Smooth muscle cell (in vitro differentiated cells): ENCODE data around the gene PAPPA. TPM values are rescaled to one million over a fixed set of nuclear protein-coding genes. Genes with fewer than 3 reads are reported as not detected.

Experiments
- DNase-seq: peaks from one replicate; lab custom pipeline; 2025; ENCODE audit not compliant: unreplicated experiment; lab: John Stamatoyannopoulos, UW
- H2AFZ ChIP-seq: fragments of 200-600 bp; sonication (generic); 2 replicates; pipeline ENCODE4 v1.6.0; 2016; ENCODE audit warnings: antibody characterized with exemption, low read depth, mild to moderate bottlenecking
- H3F3A ChIP-seq: fragments of 200-600 bp; sonication (generic); 2 replicates; pipeline ENCODE4 v1.6.0; 2017; ENCODE audit warnings: antibody characterized with exemption, low read depth
- H3K27ac ChIP-seq: fragments of 200-600 bp; sonication (generic); 2 replicates; pipeline ENCODE4 v1.5.1; 2016; ENCODE audit warnings: low read depth, mild to moderate bottlenecking
- H3K27me3 ChIP-seq: fragments of 200-600 bp; sonication (generic); 2 replicates; pipeline ENCODE4 v1.6.1; 2016; ENCODE audit warnings: low read depth, mild to moderate bottlenecking
- H3K36me3 ChIP-seq: fragments of 200-600 bp; sonication (generic); 2 replicates; pipeline ENCODE4 v1.5.1; 2016; ENCODE audit warnings: low read depth
- H3K4me1 ChIP-seq: fragments of 200-600 bp; sonication (generic); 2 replicates; pipeline ENCODE4 v1.5.1; 2016; ENCODE audit warnings: low read depth
- H3K4me2 ChIP-seq: fragments of 200-600 bp; sonication (generic); 2 replicates; pipeline ENCODE4 v1.6.0; 2016; ENCODE audit warnings: mild to moderate bottlenecking
- H3K4me3 ChIP-seq: fragments of 200-600 bp; sonication (generic); 2 replicates; pipeline ENCODE4 v1.5.1; 2016; ENCODE audit warnings: mild to moderate bottlenecking
- H3K79me2 ChIP-seq: fragments of 200-600 bp; sonication (generic); 2 replicates; pipeline ENCODE4 v1.6.0; 2016; ENCODE audit warnings: low read depth, mild to moderate bottlenecking
- H3K9ac ChIP-seq: fragments of 200-600 bp; sonication (generic); 2 replicates; pipeline ENCODE4 v1.6.0; 2016; ENCODE audit warnings: low read depth
- H3K9me3 ChIP-seq: fragments of 200-600 bp; sonication (generic); replicated peaks from 2 replicates; pipeline ENCODE4 v1.5.1; 2016; ENCODE audit warnings: low read depth
- H4K20me1 ChIP-seq: fragments of 200-600 bp; sonication (generic); 2 replicates; pipeline ENCODE4 v1.6.0; 2016; ENCODE audit warnings: low read depth
- WGBS: methylation state at CpG from one replicate; pipeline ENCODE4 v1.1.7; 2016; ENCODE audit warnings: low lambda C conversion rate; 5-methylcytosine and 5-hydroxymethylcytosine counted together
- polyA plus RNA-seq: library from polyadenylated mRNA; unstranded; fragments of >200 nt; fragmentation: Nextera tagmentation; extraction: Ambion mirVana; gene quantifications from 2 replicates; pipeline ENCODE4 v1.2.1, GENCODE V29; 2016
- total RNA-seq: library from RNA; depleted of rRNA; stranded (reverse); fragments of >200 nt; gene quantifications from 2 replicates; pipeline ENCODE4 v1.2.3, GENCODE V29; 2014
- TF ChIP-seq, protein P1 (sequence below): fragments of 200-600 bp; sonication (generic); IDR thresholded peaks from 2 replicates; pipeline ENCODE4 v1.5.1; 2017; ENCODE audit warnings: borderline replicate concordance, mild to moderate bottlenecking, antibody characterized with exemption; ENCODE audit not compliant: insufficient read depth, poor library complexity, severe bottlenecking

The PAPPA gene
- total and polyA plus RNA-seq, 2 experiments from 2014 or later: 27.7 to 114 TPM

DNA sequence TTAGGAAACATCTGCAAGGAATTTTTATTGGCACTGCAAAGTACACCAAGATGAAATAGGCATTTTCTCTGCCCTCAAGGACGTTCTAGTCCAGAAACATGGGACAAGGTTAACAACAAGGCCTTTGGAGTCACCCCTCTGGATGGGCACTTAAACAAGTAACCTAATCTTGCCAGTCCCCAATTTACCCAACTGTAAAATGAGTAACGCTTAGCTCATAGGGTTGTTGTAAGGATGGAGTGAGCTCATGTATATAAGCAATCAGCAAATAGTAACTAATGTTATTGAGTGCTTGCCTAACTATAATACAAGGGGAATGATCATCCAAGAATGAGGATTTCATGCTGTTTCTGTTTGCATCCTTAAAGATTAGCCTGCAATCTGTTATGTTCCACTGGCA, 189.3 kb downstream of the PAPPA start:
- Histone ChIP-seq H3K4me2 (no peak overlapping the region), H2AFZ (no peak overlapping the region), H3K9me3 (no peaks in the 10 kb centered on the region), H3K4me3 (no peak overlapping the region), H3K27me3 (no peaks in the 10 kb centered on the region), H3K9ac (no peak overlapping the region), H4K20me1 (peaks cover 73% of the 10 kb centered on the region), H3F3A (no peaks in the 10 kb centered on the region), H3K79me2 (no peaks in the 10 kb centered on the region), H3K27ac (no peak overlapping the region), H3K36me3 (peaks cover 10% of the 10 kb centered on the region), H3K4me1 (peaks cover 4% of the 10 kb centered on the region)
- no peak for DNase-seq
- 72% methylated on average over 2 of the region's 2 CpGs for WGBS
- TF ChIP-seq, protein P1, sequence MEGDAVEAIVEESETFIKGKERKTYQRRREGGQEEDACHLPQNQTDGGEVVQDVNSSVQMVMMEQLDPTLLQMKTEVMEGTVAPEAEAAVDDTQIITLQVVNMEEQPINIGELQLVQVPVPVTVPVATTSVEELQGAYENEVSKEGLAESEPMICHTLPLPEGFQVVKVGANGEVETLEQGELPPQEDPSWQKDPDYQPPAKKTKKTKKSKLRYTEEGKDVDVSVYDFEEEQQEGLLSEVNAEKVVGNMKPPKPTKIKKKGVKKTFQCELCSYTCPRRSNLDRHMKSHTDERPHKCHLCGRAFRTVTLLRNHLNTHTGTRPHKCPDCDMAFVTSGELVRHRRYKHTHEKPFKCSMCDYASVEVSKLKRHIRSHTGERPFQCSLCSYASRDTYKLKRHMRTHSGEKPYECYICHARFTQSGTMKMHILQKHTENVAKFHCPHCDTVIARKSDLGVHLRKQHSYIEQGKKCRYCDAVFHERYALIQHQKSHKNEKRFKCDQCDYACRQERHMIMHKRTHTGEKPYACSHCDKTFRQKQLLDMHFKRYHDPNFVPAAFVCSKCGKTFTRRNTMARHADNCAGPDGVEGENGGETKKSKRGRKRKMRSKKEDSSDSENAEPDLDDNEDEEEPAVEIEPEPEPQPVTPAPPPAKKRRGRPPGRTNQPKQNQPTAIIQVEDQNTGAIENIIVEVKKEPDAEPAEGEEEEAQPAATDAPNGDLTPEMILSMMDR: no peak

DNA sequence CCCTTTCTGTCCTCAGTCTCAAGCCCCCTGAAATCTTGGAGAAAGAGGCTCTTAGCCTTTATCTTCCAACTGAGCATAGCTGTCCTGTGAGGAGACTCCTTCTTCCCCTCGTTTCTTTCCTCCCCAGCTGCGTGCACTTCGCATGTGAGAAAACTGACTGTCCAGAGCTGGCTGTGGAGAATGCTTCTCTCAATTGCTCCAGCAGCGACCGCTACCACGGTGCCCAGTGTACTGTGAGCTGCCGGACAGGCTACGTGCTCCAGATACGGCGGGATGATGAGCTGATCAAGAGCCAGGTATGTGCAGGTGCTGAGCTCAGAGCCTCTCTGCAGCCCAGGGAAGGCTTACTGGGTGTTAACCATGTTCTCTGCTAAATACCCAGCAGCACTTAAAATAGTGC, 190.8 kb downstream of the PAPPA start:
- peaks cover 4% of the 10 kb centered on the region for H3K4me1 ChIP-seq
- H4K20me1 ChIP-seq: peaks cover 73% of the 10 kb centered on the region
- H3K9me3 ChIP-seq: no peaks in the 10 kb centered on the region
- no peaks in the 10 kb centered on the region for H3F3A ChIP-seq
- H3K27ac ChIP-seq: no peak overlapping the region
- no peak for DNase-seq
- no peaks in the 10 kb centered on the region for H3K79me2 ChIP-seq
- no peak overlapping the region for H3K4me2 ChIP-seq
- H2AFZ ChIP-seq: no peak overlapping the region
- H3K36me3 ChIP-seq: peaks cover 10% of the 10 kb centered on the region
- TF ChIP-seq, protein P1: no peak
- no peak overlapping the region for H3K4me3 ChIP-seq
- WGBS: 80% methylated on average over 10 of the region's 10 CpGs
- no peaks in the 10 kb centered on the region for H3K27me3 ChIP-seq
- no peak overlapping the region for H3K9ac ChIP-seq

DNA sequence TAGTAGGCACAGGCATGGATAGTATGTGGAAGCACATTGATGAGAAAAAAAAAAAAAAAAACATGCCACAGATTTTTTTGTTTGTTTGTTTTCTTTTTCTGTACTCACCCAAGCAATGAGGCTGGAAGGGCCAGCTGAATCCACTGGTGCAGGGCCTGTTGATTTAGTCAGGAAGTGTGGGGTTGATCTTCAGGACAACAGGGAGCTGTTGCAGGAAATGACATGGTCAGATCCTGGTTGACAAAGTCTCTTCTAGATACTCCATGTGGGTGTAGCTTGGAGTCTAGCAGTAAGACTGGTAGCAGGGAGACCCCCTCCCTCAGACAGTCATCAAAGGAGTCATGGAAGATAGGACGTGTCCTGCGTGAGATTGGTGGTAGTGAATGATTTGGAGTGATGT, 191.8 kb downstream of the PAPPA start:
- no peaks in the 10 kb centered on the region for H3K27me3 ChIP-seq
- H3F3A ChIP-seq: no peaks in the 10 kb centered on the region
- peaks cover 5% of the 10 kb centered on the region for H3K36me3 ChIP-seq
- peaks cover 75% of the 10 kb centered on the region for H4K20me1 ChIP-seq
- TF ChIP-seq, protein P1: no peak
- H3K4me3 ChIP-seq: no peak overlapping the region
- H2AFZ ChIP-seq: no peak overlapping the region
- WGBS: 91% methylated on average over 2 of the region's 2 CpGs
- no peaks in the 10 kb centered on the region for H3K9me3 ChIP-seq
- no peak overlapping the region for H3K9ac ChIP-seq
- H3K4me2 ChIP-seq: no peak overlapping the region
- no peak overlapping the region for H3K27ac ChIP-seq
- no peaks in the 10 kb centered on the region for H3K79me2 ChIP-seq
- DNase-seq: no peak
- H3K4me1 ChIP-seq: peaks cover 4% of the 10 kb centered on the region

DNA sequence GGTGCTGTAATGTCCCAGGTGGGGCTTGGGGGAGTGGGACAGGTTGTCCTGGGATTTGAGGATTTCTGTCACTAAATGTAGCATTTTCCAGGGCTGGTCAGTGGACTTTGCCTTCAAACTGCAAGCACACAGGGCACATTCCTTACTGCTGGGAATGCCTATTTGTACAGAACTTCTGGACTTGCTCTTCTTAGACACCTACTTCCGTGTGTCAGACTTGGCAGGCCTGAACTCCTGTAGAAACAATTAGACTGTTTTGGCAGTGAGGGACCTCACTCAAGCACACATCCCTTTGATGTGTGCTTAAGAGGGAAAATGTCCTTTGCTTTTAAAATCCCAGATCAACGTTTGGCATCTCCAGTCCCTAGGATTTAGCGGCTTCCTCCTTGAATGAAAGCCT, 192.2 kb downstream of the PAPPA start:
- H3K27ac ChIP-seq: no peak overlapping the region
- DNase-seq: no peak
- no peak overlapping the region for H3K9ac ChIP-seq
- H3K4me1 ChIP-seq: peaks cover 4% of the 10 kb centered on the region
- 43% methylated on average over 3 of the region's 3 CpGs for WGBS
- TF ChIP-seq, protein P1: no peak
- H2AFZ ChIP-seq: no peak overlapping the region
- no peak overlapping the region for H3K4me2 ChIP-seq
- H3K9me3 ChIP-seq: no peaks in the 10 kb centered on the region
- no peaks in the 10 kb centered on the region for H3K79me2 ChIP-seq
- peaks cover 76% of the 10 kb centered on the region for H4K20me1 ChIP-seq
- peaks cover 9% of the 10 kb centered on the region for H3K36me3 ChIP-seq
- no peaks in the 10 kb centered on the region for H3F3A ChIP-seq
- no peaks in the 10 kb centered on the region for H3K27me3 ChIP-seq
- no peak overlapping the region for H3K4me3 ChIP-seq
